AG20443 (cell line): Measurements from ENCODE around the gene LIFR.
A peak's percentile ranks its signal among the peaks of the same experiment; 100 is the strongest.
"Not testable (repeated sequence)": the region's sequence is repeated elsewhere in the genome, so short reads cannot be mapped to it uniquely, and the experiment has no call there.

ENCODE experiments used
- DNase-seq: peaks from one replicate; pipeline ENCODE4 v3.0.0; 2012; ENCODE audit warnings: low spot score, mixed read lengths

The LIFR gene

GRCh38 chr5:38582293-38582974 lies 26.0 kb upstream of the LIFR start:
- DNase-seq = no peak

- DNase-seq = no peak
These were observed 25.2 kb upstream of the LIFR start for GRCh38 chr5:38581597-38581996.

- no peak for DNase-seq
These were observed 22.7 kb upstream of the LIFR start for GRCh38 chr5:38579105-38579504.

GRCh38 chr5:38576961-38577684 lies 20.7 kb upstream of the LIFR start:
- no peak for DNase-seq

GRCh38 chr5:38576442-38576841 lies 20.0 kb upstream of the LIFR start:
- no peak for DNase-seq

- DNase-seq = no peak
These were observed 19.0 kb upstream of the LIFR start for GRCh38 chr5:38575476-38575875.

- no peak for DNase-seq
These were observed 17.6 kb upstream of the LIFR start for GRCh38 chr5:38574009-38574408.

- no peak for DNase-seq
These were observed 17.1 kb upstream of the LIFR start for GRCh38 chr5:38573521-38573920.

GRCh38 chr5:38569180-38569579 lies 12.7 kb upstream of the LIFR start:
- DNase-seq = no peak

- not testable (repeated sequence) for DNase-seq
These were observed 10.9 kb upstream of the LIFR start for GRCh38 chr5:38567306-38567705.

- no peak for DNase-seq
These were observed 7.2 kb upstream of the LIFR start for GRCh38 chr5:38563624-38564023.

- no peak for DNase-seq
These were observed 6.2 kb upstream of the LIFR start for GRCh38 chr5:38562444-38563210.

- no peak for DNase-seq
These were observed 3.0 kb upstream of the LIFR start for GRCh38 chr5:38559428-38559827.

GRCh38 chr5:38557792-38558191 lies 1.3 kb upstream of the LIFR start:
- no peak for DNase-seq

- DNase-seq = no peak
These were observed 863 bp upstream of the LIFR start for GRCh38 chr5:38557308-38557710.

- no peak for DNase-seq
These were observed 303 bp downstream of the LIFR start for GRCh38 chr5:38556088-38556598.

GRCh38 chr5:38555354-38556087 lies 925 bp downstream of the LIFR start:
- no peak for DNase-seq

GRCh38 chr5:38554861-38555260 lies 1.6 kb downstream of the LIFR start:
- no peak for DNase-seq

- DNase-seq = no peak
These were observed 2.0 kb downstream of the LIFR start for GRCh38 chr5:38554403-38554802.

- DNase-seq = no peak
These were observed 3.4 kb downstream of the LIFR start for GRCh38 chr5:38553001-38553521.

GRCh38 chr5:38551030-38552017 lies 5.1 kb downstream of the LIFR start:
- DNase-seq = peak; percentile 51
